Testis (tissue), 3 donors: ENCODE results near the gene PLXNB1. TPM values are rescaled to one million over a fixed set of nuclear protein-coding genes. Genes with fewer than 3 reads are reported as not detected.

Experiments
- DNase-seq: peaks from one replicate; pipeline ENCODE4 v3.0.0-alpha.2; 2019
- H3K27ac ChIP-seq, 2 donors: fragments of 200-600 bp; sonication (generic); one replicate each; pipeline ENCODE4 v1.5.1; 2019
- H3K27me3 ChIP-seq: fragments of 200-600 bp; sonication (generic); one replicate; pipeline ENCODE4 v1.5.1; 2019
- H3K36me3 ChIP-seq: fragments of 200-600 bp; sonication (generic); one replicate; pipeline ENCODE4 v1.5.1; 2017; ENCODE audit warnings: low read depth; ENCODE audit errors: missing control alignments
- H3K4me1 ChIP-seq: fragments of 200-600 bp; sonication (generic); one replicate; pipeline ENCODE4 v1.5.1; 2019
- H3K4me3 ChIP-seq, 2 donors: fragments of 200-600 bp; sonication (generic); one replicate each; pipeline ENCODE4 v1.5.1; 2017 to 2019
- H3K9me3 ChIP-seq: fragments of 200-600 bp; sonication (generic); one replicate; pipeline ENCODE4 v1.5.1; 2017
- CTCF ChIP-seq, 3 experiments: fragments of 450-650 bp in 2 of 3; fragments of 200-600 bp in 1 of 3; sonication (generic) in 1 of 3; IDR thresholded peaks; one replicate each; pipeline ENCODE4 v1.5.1; 2016 to 2019; ENCODE audit warnings: antibody characterized with exemption in 3 of 3, mild to moderate bottlenecking in 2 of 3, moderate library complexity in 1 of 3
- POLR2A ChIP-seq: fragments of 450-650 bp; IDR thresholded peaks from one replicate; pipeline ENCODE4 v1.6.1; 2017; ENCODE audit warnings: antibody characterized with exemption, mild to moderate bottlenecking, moderate library complexity
- WGBS, 2 donors: methylation state at CpG; one replicate each; pipeline ENCODE4 v1.1.5; 2018; 5-methylcytosine and 5-hydroxymethylcytosine counted together
- intact Hi-C: fragments of 100-400 bp; cut with DNase I; formaldehyde crosslinking; loops from one replicate; pipeline ENCODE4 v1.15.1; 2023; ENCODE audit warnings: low total_unique reads
- polyA plus RNA-seq: library from polyadenylated mRNA; stranded (reverse); fragments of 350-450 nt; fragmentation: Illumina TruSeq; extraction: RNeasy Lipid Tissue Mini Kit (QIAGEN cat#74804); gene quantifications from one replicate; pipeline ENCODE4 v1.2.3, GENCODE V29; 2014; ENCODE audit warnings: low read depth, low replicate concordance; ENCODE audit not compliant: insufficient read depth
- total RNA-seq, 2 donors: library from RNA; depleted of rRNA; stranded (reverse); fragments of >200 nt; gene quantifications; one replicate each; pipeline ENCODE4 v1.2.3, GENCODE V29; 2016

PLXNB1 gene
- total and polyA plus RNA-seq, 3 donors from 2014 or later: 41.5 to 79.2 (median 70.2) TPM

GRCh38 chr3:48468329-48468731 is 38.4 kb upstream of the PLXNB1 start:
- Histone ChIP-seq H3K9me3 (no peaks in the 10 kb centered on the region), H3K27ac (peak overlapping the region in 1 of 2 donors; percentile 98), H3K27me3 (no peaks in the 10 kb centered on the region), H3K4me1 (peaks cover 41% of the 10 kb centered on the region), H3K36me3 (no peaks in the 10 kb centered on the region), H3K4me3 (no peak overlapping the region)
- no peak for TF ChIP-seq CTCF (IDR thresholded peaks at IDR 0.05)
- 58 to 80% methylated on average over 1 to 8 of the region's 8 CpGs for whole genome bisulfite sequencing, 2 donors
- DNase-seq: no peak
- intact Hi-C loops: no loop called here

- no peaks in the 10 kb centered on the region for H3K27me3 ChIP-seq
- H3K4me1 ChIP-seq: peaks cover 38% of the 10 kb centered on the region
- no peaks in the 10 kb centered on the region for H3K9me3 ChIP-seq
- no peaks in the 10 kb centered on the region for H3K36me3 ChIP-seq
- peak overlapping the region; percentile 98 for H3K27ac ChIP-seq
- intact Hi-C loops: no loop called here
- TF ChIP-seq CTCF (IDR thresholded peaks at IDR 0.05) (no peak), POLR2A (no peak)
- H3K4me3 ChIP-seq: no peak overlapping the region
- WGBS, 2 donors: 54 to 58% methylated on average over 3 to 7 of the region's 7 CpGs
- DNase-seq: no peak
Measured at GRCh38 chr3:48467473-48468267, 37.8 kb upstream of the PLXNB1 start.

DNA sequence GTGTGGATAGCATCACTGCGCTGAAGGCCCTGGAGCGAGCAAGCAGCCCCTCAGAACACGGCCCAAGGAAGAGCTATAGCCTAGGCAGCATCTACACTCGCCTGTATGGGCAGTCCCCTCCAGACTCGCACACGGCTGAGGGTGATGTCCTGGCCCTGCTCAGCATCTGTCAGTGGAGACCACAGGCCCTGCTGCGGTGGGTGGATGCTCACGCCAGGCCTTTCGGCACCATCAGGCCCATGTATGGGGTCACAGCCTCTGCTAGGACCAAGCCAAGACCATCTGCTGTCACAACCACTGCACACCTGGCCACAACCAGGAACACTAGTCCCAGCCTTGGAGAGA is 37.2 kb upstream of the PLXNB1 start:
- Histone ChIP-seq H3K9me3 (no peaks in the 10 kb centered on the region), H3K4me1 (peaks cover 35% of the 10 kb centered on the region), H3K27me3 (no peaks in the 10 kb centered on the region), H3K4me3 (no peak overlapping the region), H3K27ac (peak overlapping the region; percentile 98), H3K36me3 (no peaks in the 10 kb centered on the region)
- no peak for DNase-seq
- 67 to 68% methylated on average over 5 to 9 of the region's 9 CpGs for WGBS, 2 donors
- TF ChIP-seq CTCF (IDR thresholded peaks at IDR 0.05) (no peak), POLR2A (no peak)
- intact Hi-C loops: no loop called here

- 41% methylated on average over 12 to 19 of the region's 19 CpGs for WGBS, 2 donors
- no peak for DNase-seq
- H3K27me3 ChIP-seq: no peaks in the 10 kb centered on the region
- H3K9me3 ChIP-seq: no peaks in the 10 kb centered on the region
- no peaks in the 10 kb centered on the region for H3K36me3 ChIP-seq
- peak overlapping the region; percentile 98 for H3K27ac ChIP-seq
- intact Hi-C loops: no loop called here
- peaks cover 29% of the 10 kb centered on the region for H3K4me1 ChIP-seq
- H3K4me3 ChIP-seq: peak overlapping the region; percentile 40 to 47
- TF ChIP-seq POLR2A (no peak), CTCF (IDR thresholded peaks at IDR 0.05) (no peak)
Measured at GRCh38 chr3:48466386-48467109, 36.7 kb upstream of the PLXNB1 start.
